CD1c-positive myeloid dendritic cell (primary cell): ENCODE data around the gene BPIFA1.

Experiments
- DNase-seq: peaks from one replicate; pipeline ENCODE4 v3.0.0-alpha.2; 2016; ENCODE audit errors: extremely low spot score

BPIFA1 gene

DNA sequence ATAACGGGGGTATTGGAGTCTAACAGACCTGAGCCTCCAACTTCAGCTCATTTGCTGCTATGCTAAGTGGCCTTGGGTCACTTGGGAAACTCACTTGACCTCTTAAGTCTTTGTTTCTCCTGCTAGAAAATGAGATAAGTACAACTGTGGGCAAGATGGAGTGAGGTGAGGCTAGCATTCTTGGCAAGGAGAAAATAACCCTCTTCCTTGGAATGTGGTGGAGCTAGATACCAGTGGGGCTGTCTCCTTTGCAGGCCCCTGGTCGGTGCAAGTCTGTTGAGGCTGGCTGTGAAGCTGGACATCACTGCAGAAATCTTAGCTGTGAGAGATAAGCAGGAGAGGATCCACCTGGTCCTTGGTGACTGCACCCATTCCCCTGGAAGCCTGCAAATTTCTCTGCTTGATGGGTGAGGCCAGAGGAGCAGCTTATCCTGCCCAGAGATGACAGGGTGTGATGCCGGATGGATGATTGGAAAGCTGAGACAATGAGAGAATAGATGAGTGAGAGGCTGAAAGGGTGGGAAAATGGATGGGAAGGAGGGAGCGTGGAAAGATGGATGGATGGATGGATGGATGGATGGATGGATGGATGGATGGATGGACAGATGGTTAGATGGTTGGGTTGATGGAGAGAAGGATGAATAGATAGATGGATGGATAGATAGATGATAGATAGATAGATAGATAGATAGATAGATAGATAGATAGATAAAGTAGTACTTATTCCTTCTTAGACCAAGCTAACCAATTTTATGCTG lies 4.4 kb downstream of the BPIFA1 start:
- DNase-seq = no peak

GRCh38 chr20:33240923-33241322 lies 5.1 kb downstream of the BPIFA1 start:
- DNase-seq = no peak

DNA sequence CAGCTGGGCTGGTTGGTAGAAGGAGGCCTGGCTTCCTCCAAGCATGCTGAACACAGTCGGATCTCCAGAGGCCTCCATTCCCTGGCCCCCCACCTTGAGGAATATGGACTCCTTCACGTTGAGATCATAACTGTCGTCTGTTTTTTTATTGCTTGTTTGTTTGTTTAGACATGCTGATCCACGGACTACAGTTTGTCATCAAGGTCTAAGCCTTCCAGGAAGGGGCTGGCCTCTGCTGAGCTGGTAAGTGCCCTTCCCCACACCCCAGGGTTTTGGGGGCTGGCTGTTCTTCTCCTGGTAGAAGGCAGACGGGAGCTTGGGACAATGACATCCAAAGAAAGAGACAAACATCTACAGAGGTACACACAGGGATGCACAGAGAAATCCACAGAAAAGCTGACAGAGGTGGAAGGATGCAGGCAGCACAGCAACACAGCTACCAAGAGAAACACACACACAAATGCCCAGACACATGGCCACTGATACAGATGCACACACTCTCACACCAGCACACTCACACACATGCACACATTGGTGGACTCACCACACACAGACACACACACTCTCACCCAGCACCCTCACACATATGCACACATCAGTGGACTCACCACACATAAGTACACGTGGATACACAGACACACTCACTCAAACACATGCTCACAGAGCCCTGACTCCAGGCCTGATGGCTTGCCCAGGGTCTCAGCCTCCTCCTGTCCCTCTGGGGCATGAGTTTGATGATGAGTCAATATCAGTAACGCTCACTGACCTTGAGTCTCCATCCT lies 6.7 kb downstream of the BPIFA1 start:
- no peak for DNase-seq

DNA sequence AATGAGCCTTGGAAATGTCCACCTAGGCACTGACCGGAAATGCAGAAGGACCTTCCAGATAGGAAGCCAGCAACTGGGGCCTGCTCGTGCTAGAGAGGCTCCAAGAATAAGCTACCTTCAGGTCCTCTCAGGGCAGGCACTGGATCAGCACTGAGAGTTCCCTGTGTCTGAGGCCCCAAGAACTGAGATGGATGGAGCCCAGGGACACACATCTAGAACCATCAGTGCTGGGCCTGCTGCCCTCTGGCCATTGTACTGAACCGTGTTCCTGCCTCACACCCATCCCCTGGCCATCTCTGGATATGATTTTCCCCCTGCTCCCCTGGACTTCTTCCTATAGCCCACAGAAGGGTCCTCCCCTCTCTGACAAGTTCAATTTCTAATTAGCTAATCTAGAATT lies 10.3 kb downstream of the BPIFA1 start:
- no peak for DNase-seq

DNA sequence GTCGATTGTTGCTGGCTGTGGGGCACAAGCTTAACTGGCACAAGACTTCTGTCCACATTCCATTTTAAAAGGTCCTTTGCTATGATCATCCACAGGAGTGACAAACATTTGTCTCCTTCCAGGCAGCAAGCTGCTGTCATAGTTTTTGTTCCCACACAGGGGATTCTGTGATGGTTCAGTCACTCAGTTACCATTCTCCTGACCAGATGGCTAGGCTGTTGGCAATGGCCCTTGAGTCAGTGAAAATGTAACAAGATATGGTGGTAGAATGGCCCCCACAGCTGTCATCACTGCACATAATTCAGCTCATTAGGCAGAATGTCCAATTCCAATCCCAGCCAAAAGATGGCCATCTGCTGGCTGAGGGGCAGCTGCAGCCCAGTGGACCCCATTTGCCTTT lies 13.7 kb downstream of the BPIFA1 start:
- no peak for DNase-seq

DNA sequence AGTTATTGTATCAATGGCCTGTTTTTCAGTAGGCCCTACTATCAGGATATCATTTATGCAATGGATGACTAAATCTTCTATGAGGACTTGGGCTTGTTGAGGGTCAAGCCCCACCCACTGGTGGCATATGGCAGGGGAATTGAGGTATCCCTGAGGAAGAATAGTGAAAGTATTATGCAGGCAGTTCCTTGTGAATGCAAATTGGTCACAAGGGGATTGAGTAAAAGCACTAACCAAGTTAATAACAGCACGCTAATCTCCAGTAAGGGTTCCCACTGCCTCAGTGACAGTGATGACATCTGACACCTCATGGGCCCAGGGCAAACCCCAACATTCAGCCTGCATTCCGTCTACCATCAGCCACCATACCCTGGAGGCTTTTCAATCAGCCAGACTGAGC lies 14.9 kb downstream of the BPIFA1 start:
- DNase-seq = no peak

- no peak for DNase-seq
Measured at GRCh38 chr20:33251496-33251895, 15.7 kb downstream of the BPIFA1 start.

DNA sequence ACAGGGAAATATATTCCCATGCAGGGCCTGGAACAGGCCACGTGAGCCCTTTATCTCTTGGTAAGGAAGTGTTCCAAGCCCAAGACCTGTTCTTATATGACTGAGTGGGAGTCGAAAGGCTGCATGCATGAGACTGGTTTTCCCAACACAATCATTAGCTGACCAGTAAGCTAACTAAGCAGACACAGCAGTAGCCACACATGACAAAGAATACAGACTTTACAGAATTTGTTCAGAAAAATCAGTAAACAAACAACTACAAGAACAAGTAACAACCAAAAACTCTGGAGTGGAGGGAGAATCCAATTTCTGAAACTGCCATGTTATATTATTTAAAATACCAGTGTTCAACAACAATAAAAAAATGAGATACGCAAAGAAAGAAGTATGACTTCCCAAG lies 16.7 kb downstream of the BPIFA1 start:
- DNase-seq = no peak

GRCh38 chr20:33255005-33255404 lies 19.2 kb downstream of the BPIFA1 start:
- DNase-seq = peak; percentile 9

DNA sequence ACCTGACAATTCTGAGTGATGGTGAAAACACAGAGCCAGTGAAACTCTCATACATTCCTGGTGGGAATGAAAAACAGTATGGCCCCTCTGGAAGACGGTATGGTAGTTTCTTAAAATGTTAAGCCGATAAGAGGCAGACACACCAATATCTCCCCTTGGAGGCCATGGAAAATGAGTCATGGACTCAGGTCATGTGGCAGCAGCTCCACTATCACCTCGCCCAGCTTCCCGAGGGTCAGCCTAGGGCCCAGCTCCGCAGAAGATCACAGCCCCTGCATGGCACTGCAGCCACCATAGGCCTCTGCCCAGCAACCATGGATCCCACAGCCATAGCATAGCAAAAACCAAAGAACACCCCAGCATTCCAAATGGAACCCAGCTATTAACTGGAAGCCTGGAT lies 21.4 kb downstream of the BPIFA1 start:
- DNase-seq = no peak

DNA sequence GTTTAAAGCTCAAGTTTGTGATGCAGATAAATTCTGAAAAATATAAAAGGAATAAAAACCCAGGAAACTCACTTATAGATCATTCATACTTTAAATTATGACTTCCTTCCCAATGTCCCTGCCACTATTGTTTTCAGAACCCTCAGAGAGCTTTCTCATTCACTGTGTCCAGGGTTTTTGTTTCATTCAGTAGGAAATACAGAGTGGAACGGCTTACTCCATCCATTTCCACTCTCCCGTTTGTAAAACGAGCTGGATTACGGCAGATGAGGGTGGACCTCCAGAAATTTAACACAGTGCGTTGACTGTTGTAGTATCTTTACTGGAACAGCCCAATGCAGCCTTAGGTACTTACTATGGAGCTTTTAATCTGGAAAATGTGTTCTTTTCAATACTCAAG lies 23.6 kb downstream of the BPIFA1 start:
- no peak for DNase-seq

GRCh38 chr20:33261465-33261864 lies 25.7 kb downstream of the BPIFA1 start:
- peak; percentile 7 for DNase-seq

DNA sequence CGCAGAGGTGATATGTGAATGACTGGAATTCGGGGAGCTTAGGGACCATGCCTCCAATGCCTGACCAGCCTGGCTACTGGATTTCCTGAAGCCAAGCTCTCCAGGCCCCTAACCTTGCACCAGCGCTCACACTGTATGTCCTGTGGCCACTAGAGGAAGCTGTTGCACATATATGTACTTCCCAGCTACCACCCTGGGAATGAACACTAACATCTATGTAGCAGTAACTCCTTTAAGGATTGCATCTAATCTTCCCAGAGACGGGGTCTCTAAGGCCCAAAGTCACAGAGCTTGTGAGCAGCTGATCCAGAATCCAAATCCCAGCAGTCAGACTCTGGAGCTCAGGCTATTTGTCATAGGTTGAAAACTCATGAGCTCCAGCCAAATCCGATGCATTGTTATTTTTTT lies 26.9 kb downstream of the BPIFA1 start:
- peak; percentile 64 for DNase-seq

- no peak for DNase-seq
Measured at GRCh38 chr20:33263784-33264183, 28.0 kb downstream of the BPIFA1 start.

DNA sequence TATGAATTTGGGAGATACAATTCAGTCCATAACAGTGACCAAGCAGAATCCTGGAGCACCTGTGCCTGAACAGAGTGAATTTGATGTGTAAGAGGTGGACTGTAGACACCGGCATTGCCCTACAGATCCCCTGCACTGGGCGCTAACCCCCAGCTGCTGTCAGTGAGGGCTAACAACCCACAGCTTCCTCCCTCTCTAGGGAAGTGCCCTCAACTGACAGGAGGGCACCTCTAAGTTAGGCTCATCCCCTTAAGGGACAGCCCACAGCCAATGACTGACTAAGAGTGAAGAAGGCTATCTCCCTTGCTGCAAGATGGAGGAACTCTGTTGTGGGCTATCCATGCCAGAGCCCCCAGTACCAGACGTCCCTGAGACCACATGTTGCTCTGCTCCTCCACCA lies 31.9 kb downstream of the BPIFA1 start:
- DNase-seq = peak; percentile 25

GRCh38 chr20:33272155-33272873 lies 36.5 kb downstream of the BPIFA1 start:
- no peak for DNase-seq

DNA sequence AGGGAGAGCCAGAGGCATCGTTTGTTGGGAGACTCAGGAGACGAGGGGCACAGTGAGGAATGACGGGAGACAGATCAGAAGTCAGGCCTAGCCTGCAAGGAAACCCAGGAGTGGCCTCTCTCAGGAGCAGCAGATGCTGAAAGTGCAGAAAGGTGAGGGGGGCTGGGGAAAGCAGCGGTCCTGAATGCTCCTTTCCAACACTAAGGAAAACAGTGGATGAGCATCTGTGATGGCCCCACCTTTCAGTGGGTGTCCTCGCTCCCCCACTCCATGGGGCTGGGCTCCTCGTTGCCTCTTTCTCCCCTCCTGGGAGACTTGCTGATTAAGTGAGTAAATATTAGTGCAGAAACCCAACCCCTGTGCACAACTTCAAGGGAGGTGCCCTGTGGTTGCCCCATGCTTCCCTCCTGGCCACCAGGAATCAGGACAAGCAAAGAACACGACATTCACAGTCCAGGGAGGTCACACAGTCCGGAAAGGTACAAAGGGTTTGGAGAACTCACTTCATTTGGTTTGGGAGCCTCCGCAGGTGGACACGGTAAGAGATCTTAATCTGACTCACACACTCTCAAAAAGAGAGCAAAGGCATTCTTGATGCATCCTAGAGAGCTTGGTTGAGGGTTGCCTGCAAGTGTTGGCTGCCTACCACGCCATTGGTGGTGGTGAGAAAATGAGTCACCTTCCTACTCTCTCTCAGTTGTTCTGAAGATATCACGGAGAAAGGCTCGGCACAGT lies 37.5 kb downstream of the BPIFA1 start:
- DNase-seq = no peak

- DNase-seq = no peak
Measured at GRCh38 chr20:33275215-33275614, 39.4 kb downstream of the BPIFA1 start.

- DNase-seq = no peak
Measured at GRCh38 chr20:33275871-33276270, 40.1 kb downstream of the BPIFA1 start.

GRCh38 chr20:33276303-33277113 lies 40.7 kb downstream of the BPIFA1 start:
- no peak for DNase-seq
